Measurements from ENCODE around the gene KRTAP5-2. TPM values are rescaled to one million over a fixed set of nuclear protein-coding genes. Genes with fewer than 3 reads are reported as not detected.

Gene KRTAP5-2
- total and polyA plus RNA-seq, 9 of the 15 experiments (the other 6 are each of a cell fraction or from before 2014, with no cell fraction given) = not detected

GRCh38 chr11:1563697-1564534, 34.2 kb downstream of the KRTAP5-2 start (continued):
- no peak for TF ChIP-seq PHB2 (IDR thresholded peaks at IDR 0.05; ENCODE audit: low read depth)
- TF ChIP-seq ZNF408 (CRISPR knock-in tag; IDR thresholded peaks at IDR 0.05; ENCODE audit: low read depth) = no peak
- no peak for TF ChIP-seq SP2 (IDR thresholded peaks at IDR 0.05; ENCODE audit: extremely low read depth, low read depth, low read length, poor library complexity, severe bottlenecking)
- no peak for TF ChIP-seq TRIM24 (IDR thresholded peaks at IDR 0.05)
- TF ChIP-seq HBP1 (CRISPR knock-in tag; IDR thresholded peaks at IDR 0.05) = no peak
- TF ChIP-seq NR1H2 (CRISPR knock-in tag; IDR thresholded peaks at IDR 0.05) = no peak

GRCh38 chr11:1563149-1563638, 34.9 kb downstream of the KRTAP5-2 start:
- H3K4me3 ChIP-seq = no peak overlapping the region
- H3K9me1 ChIP-seq (ENCODE audit: control insufficient read depth, insufficient read depth, low read length) = peaks cover 3% of the 10 kb centered on the region
- peaks cover 0 to 48% of the 10 kb centered on the region in 2 experiments; a peak in 2 of 5 replicates for H3K27me3 ChIP-seq (ENCODE audit: control insufficient read depth in 2 of 2, insufficient read depth in 2 of 2, low read length in 2 of 2)
- in situ Hi-C loops (cut with MboI) (no loop called here), intact Hi-C loops (cut with micrococcal nuclease) (no loop called here)
- FAIRE-seq (no peak), DNase-seq (ENCODE audit: extremely low read depth in 1 of 4, low spot score in 3 of 4) (no peak), ATAC-seq (no peak)
- no TSS peak for BruUV-seq (replicated peaks)
- H3K9me3 ChIP-seq (replicated peaks; ENCODE audit: control insufficient read depth, insufficient read depth, low read depth, low read length) = no peaks in the 10 kb centered on the region
- ChIA-PET CTCF (ENCODE audit: low intra/inter-chr PET ratio) (no interaction called here), POLR2A (no interaction called here)
- H3K36me3 ChIP-seq (ENCODE audit: control insufficient read depth, insufficient read depth, low read length) = no peaks in the 10 kb centered on the region
- H3K9ac ChIP-seq (ENCODE audit: insufficient read depth in 1 of 2, low read depth in 2 of 2, low read length in 2 of 2) = no peak overlapping the region
- H3K79me2 ChIP-seq (ENCODE audit: control insufficient read depth, insufficient read depth, low read length) = no peaks in the 10 kb centered on the region
- no peak overlapping the region for H3K27ac ChIP-seq (ENCODE audit: extremely low read depth, low read depth, low read length)
- peaks cover 49% of the 10 kb centered on the region for H4K20me1 ChIP-seq (replicated peaks; ENCODE audit: control insufficient read depth, insufficient read depth, low read length)
- H3K4me1 ChIP-seq (replicated peaks in 1 of 2; ENCODE audit: control insufficient read depth in 2 of 2, insufficient read depth in 2 of 2, low read length in 2 of 2) = peaks cover 0 to 63% of the 10 kb centered on the region in 2 experiments; a peak in 3 of 5 replicates
- no peak overlapping the region for H3K4me2 ChIP-seq (ENCODE audit: insufficient read depth, low read length)
- WGBS (ENCODE audit: insufficient coverage, low coverage, missing lambda C conversion rate) = 17% methylated on average over 8 of the region's 12 CpGs
- H2AFZ ChIP-seq (ENCODE audit: low read depth, low read length) = no peak overlapping the region
- TF ChIP-seq ZNF551 (CRISPR knock-in tag; IDR thresholded peaks at IDR 0.05) = no peak
- TF ChIP-seq BDP1 (IDR thresholded peaks at IDR 0.05; ENCODE audit: insufficient read depth, insufficient read length) = no peak
- no peak for TF ChIP-seq ZNF277 (CRISPR knock-in tag; IDR thresholded peaks at IDR 0.05; ENCODE audit: borderline replicate concordance)
- TF ChIP-seq ZBTB11 (CRISPR knock-in tag; IDR thresholded peaks at IDR 0.05) = no peak
- TF ChIP-seq PHF20 (IDR thresholded peaks at IDR 0.05; ENCODE audit: partially characterized antibody) = no peak

Measured in K562 (cell line).